DMS53 (cell line): Measurements from ENCODE around the gene NATD1.

Experiments
- DNase-seq: peaks from one replicate; lab custom pipeline; 2025; lab: John Stamatoyannopoulos, UW

NATD1 gene

DNA sequence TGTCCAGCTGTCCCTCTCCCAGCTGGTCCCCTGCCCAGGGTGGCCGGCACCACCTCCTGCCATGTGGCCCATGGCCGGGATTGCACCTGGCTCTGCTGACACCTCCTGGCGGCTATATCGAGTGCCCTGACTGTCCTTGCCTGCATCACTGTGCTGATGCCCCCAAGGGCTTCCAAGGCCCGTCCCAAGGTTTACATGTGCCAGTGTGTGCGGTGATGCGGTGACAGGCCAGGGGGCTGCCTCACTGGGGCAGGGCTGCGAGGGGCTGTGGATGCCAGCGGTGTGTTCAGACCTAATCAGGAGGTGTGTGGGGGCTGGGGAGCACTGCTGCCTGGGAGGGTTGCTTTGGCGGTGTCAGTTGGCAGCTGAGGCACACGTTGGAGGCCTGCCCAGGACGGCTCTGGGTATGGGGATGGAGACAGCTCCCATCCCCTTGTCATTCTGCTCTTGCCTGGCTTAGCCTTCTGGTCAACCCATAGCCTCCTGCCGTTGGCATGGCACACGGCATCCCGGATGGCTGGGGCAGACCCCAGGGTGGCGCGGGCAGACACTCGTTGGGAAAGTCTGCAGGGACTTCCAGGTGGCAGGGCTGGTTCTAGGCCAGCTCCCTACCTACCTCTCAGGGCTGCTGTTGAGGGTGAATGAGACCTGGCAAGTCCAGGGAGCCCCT lies 36.8 kb upstream of the NATD1 start:
- DNase-seq: no peak

DNA sequence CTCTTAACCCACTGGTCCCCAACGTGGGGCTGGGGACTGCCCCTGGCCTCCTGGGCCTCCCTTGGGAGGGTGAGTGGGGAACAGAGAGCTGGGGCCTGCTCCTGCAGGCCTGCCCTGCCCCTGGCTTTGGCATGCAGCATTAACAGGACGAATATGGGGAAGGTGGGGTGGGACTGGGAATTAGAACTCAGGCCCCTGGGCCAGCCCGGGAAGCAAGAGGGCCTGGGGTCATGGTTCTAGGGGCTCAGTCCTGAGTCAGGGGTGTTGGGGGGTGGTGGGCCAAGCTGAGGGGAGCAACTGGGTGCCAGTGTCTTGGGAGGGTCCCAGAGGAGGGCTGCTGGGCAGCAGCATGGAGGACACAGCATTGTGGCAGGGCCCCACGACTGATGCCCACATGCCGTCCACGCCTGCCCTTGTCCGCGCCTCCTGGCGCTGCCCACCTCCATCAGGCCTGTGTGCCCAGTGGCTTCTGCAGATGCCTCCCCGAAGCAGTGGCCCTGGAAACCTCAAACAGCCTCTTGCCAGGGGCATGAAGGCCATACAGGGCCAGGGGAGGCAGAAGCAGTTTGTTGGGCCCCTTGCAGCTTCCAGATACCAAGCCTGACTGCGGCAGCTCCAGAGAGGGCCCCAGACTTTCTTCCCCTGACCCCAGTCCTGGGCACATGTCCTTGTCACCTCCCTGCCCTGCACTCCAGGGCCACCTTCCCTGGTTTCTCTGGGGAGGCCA lies 36.1 kb upstream of the NATD1 start:
- DNase-seq: no peak

DNA sequence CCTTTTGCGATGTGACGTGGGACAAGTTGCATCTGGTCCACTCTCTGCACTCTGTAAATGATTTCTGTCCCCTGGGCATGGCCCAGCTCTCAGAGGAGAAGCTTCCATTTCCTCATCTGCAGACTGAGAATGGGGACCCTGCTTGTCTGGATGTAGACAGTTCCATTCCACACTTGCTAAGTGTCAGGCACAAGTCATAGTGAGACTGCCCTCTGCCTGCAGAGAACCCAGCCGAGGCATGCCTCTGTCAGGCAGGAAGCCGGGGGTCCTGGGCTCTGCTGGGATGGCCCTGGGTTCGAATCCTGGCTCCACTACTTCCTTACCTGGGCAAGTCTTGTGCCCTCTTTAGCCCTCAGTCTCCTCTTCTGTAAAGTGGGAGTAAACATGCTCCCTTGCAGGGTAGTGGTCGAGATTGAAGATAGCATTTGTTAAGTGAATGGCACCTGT lies 35.4 kb upstream of the NATD1 start:
- peak; percentile 77 for DNase-seq

DNA sequence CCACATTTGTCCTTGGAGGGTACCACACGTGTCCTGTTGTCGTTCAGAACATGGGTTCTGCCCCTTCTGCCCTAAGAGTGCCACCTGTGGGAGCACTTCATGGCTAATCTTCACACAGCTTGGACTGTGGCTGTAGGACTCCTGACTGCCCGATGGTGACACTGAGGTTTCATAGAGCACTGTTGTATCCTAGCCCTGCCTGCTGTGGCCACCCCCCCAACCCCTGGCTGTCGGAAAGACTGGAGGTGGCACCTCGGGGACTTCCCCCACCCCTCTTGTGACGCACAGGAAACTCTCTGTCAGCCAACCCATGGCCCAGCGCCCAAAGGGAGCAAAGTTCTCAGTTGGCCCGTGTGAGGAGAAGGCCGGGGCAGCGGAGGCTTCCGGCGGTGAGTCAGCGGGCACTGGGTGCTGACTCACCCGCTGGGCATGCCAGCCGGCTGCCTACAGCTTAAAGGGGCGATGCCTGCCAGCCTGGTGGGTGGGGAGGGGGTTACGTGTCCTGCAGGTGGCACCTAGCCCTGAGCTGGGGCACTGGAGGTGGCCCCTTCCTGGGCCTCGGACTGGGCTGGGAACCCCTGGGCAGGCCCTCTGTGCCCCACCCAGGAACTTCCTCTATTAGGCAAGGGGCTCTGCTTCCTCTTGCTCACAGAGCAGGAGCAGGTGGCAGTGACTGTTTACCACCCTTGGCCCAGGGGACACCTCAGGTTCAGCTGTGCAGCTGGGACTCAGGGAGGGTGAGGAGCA lies 34.7 kb upstream of the NATD1 start:
- DNase-seq: peak; percentile 97

DNA sequence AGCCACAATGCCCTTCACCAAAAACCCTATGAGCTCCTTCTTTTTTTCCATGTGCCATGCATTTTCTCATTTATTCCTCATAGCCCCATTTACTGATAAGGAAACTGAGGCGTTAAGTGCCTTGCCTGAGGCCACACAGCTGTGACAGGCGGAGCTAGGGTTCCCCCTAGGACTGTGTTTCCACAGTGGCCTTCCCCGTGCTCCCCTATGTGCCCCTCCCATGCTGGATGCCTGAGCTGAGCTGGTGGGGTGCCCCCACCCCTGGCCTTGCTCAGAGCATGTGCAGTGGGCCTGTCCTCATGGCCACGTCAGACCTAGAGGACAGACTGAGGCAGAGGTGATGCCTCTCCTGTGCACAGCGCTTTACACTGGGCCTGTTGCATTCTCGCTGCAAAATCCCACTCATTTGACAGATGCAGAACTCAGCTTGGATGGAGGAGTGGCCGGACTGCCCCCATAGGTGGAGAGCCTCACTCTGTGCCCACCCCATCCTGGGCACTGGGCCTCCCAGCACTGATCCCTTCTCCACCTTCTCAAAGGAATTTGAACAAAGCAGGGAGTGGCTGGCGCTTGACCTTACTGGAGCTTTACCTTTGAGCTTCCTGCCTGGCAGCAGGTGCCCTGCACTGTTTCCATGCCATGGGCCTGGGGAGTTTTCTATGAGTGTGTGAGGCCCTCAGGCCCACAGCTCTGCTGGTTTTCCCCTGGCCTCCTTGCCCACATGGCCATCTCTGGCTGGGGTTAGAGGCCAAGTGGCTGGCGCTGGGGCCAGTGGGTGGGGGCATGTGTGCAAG lies 33.9 kb upstream of the NATD1 start:
- DNase-seq: peak; percentile 74

DNA sequence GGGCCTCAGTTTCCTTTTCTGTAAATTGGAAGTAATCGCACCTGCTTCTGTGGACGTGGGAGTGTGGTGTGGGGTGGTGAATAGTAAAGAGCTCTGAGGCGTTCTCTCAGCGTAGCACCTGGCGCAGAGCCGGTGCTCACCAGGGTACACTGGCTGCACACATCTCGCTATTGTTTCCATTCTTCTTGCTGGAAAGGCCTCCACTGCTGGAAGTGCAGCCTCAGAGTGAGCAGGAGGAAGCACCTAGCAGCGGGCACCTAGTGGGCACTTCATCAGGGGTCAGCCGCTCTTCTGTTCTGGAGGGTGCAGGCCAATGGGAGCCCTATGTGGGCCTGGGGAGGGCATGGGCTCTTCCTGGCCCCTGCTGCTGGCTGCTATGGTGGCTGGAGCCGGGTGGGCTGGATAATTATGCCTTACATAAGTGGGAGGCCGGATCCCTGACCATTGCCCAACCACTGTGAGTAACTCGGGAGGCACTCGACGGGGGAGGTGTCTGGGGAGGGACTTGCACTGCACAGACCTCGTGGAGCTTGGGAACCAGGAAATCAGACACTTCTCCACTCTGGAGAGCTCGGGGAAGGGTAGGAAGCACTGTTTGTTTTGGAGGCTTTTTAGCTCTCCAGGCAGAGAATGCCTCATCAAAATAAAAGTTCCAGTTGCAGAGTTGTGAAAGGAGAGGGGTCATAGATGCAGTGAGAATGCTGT lies 33.0 kb upstream of the NATD1 start:
- DNase-seq: peak; percentile 95

DNA sequence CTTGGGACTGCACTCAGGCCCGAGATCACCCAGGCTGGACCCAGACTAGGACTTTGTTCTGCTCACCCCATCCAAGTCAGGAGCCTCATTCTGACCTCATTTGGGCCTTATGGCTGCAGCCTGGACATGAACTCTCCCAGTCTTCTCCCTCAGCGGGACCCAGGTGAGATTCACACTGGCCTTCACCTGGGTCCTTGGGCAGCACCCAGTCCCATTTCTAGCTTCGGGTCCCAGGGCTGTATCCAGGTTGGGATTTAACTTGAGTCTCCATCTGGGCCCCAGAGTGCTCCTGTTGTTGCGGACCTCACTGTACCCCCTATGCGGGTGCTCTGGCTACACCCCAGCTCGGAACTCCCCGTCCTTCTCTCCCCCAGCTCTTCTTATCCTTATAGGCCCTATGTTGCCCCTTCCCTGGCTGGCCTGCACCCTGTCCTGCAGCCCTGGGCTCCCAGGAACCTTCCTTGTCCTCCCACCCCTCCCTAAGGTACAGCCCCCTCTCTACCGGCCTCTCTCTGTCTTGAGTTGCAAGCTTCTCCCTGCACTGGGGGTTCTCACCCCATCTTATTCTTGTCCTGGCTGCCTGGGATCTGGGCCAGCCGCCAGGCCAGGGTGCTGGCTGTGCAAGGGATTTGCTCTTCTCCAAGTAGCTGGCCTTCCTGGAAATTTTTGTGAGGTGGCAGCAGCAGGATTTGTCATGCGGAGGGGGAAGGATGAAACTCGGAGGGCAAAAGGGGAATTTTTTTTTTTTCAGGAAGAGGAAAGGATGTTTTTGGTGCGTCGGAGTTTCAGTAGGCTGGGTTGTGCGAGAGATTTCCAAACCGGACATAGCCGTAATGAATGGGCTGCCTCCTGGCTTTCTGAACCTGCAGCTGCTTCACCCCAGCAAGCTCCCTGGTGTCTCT lies 32.2 kb upstream of the NATD1 start:
- peak; percentile 67 for DNase-seq

DNA sequence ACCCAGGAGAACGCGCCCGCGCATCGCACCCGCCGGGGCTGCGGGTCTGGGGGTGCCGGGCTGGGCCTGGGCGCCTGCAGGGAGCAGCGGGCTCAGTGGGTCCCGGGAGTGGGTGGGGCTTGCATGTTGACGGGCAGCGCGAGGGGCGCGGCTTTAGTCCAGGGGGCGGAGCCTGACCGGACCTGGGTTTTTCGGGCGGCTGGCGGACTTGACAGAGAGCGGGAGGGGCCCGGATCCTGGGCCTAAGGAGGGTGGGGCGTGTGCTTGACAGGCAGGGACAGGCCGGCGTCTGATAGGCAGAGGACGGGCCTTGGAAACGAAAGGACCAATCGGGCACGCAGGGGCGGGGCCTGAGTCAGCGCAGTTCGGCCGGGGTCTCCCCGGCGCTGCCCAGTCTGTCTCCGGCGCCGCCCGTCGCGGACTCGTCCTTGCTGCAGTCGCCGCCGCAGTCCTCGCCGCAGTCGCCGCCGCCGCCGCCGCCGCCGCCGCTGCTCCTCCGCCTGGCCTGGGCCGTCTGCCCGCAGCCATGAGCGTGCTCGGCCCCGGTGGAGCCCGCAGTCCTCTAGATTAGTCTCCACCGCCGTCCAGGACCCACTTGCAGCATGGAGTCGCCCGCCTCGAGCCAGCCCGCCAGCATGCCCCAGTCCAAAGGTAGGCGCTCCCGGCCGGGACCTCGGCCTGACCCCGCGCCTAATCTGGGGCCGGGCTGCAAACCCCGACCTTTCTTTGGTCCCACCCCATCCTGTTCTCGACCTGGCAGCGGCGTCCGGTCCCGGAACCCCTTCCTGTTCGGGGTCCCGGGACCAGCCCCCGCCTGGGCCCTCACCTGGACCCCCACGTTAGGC lies 31.3 kb upstream of the NATD1 start, which contains the start of gene MAP2K3:
MAP2K3 (plus strand) TSS at position 393 of the 845 bp plus-strand sequence; CDS start at position 603, 210 bp downstream.
- DNase-seq: peak; percentile 98

DNA sequence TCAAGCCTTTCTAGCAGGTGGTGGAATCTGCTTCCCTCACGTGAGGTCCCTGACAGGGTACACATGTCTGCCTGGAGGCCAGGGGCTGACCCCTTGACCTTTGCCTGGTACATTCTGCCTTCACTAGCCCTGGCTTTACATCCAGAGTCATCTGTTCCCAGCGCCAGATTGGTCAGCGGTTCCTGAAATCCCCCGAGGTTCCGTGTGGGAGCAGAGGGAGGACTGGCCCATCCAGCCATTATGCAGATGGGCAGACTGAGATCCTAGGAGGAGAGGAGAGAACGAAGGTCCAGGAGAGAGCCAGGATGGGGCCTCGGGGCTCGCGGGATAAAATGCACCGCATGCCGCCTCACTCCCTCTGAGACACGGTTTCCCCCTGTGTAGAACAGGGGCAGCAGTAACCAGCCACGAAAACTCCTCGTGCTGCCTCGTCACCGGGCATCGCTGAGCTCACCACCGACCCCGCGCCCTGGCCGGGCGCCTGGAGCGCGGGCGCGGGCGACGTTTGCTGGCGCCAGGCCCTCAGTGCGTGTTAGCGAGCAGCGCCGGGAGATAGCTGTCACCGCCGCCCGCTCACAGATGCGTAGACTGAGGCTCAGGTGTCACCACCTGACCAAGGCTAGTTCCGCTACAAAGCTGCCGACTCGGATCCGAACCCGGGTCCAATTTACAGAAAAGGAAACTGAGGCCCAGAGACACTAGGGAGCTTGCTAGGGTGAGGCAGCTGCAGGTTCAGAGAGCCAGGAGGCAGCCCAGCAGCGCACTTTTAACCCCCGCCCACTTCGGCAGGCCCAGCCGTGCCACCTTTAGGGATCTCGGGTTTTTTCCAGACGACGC lies 30.5 kb upstream of the NATD1 start:
- peak; percentile 76 for DNase-seq

DNA sequence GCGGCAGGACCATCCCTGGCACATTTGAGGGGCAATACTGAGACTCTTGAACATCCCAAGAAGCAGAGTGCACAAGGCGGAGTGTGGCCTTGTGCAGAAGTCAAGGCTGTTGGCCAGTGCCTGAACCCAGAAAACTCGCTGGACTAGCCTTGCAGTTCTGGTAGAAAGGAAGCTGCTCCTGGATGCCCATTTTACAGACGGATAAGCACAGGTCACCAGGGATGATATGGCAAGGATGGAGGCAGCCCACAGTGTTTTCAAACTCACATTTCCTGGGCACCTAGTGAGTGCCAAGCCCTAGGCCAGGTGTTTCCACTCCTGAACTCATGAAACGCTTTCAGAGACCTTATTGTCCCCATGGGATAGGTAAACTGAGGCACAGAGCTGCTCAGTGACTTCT lies 29.6 kb upstream of the NATD1 start:
- no peak for DNase-seq

DNA sequence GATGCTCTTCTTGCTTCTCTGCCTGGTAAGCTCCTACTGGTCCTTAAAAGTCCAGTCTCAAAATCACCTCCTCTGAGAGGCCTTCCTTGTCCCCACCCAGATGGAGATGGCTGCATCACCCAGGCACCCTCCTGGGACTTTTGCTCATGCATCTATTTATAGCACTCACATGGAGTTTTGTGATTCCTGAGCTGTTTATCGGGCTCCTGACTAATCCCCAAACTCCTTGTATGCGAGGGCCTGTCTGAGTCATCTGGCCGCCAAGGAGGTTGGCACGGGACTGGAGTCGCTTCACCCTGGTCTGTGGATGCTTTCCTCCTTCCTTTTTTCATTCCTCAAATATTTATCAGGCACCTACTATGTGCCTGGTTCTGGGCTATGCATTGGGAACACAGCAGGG lies 29.0 kb upstream of the NATD1 start:
- DNase-seq: no peak

DNA sequence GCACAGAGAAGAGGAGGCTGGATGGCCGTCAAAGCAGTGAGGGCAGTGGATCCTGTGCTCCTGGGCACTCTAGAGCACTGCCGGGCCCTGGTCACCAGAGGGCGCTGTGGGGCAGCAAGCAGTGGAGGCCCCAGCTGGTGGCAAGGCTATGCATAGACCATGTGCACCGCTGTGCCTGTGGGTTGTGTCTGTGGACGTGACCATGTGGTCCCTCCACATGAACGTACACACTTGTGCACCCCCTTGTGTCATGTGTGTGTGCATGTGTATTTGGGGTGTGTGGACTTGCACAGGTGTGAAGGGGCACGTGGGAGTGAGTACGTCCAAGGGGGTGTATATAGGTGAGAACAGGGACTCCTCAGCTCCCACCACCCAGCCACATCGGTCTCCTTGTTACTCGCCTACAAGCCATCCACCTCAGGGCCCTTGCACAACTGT lies 26.9 kb upstream of the NATD1 start:
- peak; percentile 85 for DNase-seq

DNA sequence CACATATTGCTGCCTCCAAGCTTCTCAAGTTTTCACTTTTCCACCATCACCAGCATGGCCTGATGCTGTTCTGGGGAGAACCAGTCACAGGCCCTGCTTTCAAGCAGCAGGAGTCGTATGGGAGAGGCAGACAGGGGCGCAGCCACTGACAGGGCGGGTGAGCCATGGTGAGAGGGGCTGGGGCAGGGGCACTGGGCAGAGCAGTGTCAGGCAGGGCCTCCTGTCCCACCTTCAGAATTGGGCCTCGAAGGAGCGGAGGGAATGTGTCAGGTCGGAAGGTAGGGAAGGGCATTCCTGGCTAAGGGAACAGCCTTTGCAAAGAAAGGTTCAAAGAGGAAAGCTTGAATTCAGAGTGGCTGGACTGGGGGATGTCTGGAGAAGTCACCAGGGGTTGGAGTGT lies 26.4 kb upstream of the NATD1 start:
- no peak for DNase-seq

DNA sequence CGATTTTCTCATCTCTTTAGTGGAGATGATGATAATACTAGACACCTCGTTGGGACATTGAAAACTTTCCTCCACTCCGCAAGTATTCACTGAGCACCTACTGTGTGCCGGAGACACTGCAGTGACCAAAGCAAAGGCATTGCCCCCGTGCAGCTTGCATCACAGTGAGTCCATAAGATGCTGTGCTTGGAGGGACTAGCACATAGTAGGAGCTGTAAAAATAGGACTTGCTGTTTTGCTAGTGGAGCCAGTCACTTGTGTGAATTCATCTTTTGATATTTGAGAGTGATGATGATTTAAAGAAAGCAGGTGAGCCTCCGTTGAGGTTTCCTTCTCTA lies 26.0 kb upstream of the NATD1 start:
- no peak for DNase-seq

DNA sequence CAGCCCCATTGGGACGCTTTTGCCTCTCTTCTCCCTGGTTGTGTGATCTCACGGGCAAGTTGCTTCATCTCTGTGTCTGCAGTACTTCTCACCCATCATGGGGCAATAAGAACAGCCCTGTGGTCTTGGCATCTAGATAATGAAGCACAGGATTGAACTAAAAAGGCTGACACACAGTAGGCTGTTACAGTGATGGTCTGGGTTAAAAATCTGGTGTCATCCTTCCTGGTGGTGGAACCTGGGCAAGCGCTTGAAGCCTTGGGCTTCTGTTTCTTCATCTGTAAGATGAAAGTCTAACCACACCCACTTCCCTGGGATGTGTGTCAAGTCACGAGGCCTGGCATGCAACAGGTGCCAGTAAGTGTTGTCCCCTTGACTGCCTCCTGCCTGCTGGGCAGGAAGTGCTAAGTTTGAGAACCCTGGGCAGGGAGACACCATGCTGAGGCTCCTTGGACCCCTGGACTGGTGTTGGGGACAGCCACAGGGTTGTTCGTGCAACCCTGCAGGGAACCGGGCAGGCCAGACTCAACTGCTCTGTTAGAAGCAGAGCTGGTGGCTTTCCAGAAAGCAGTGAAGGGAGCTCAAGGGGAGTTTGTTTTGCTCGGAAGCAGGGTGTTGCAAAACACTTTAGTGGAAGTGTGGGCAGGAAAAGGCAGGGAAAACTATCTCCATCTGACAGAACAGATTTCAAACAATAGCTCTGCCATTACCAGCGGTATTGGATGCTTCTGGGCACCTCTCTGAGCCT lies 25.4 kb upstream of the NATD1 start:
- DNase-seq: peak; percentile 19

DNA sequence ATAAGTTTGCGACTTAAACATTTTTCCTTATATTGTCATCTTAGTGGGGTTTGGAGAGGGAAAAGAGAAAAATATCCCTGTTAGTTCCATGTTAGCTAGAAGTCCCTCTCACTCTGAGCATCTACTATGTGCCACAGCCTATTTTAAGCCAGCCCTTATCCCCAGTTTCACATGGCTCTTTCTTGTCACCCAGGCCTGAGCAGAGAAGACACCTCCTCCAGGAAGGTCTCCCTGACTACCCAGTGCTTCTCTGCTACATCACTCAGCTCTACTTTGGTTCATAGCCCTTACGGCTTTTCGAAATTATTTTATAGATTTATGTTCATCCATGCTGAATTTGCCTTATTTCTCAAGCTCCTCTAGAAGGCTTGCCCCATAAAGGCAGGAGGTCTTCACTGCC lies 24.1 kb upstream of the NATD1 start:
- DNase-seq: no peak

DNA sequence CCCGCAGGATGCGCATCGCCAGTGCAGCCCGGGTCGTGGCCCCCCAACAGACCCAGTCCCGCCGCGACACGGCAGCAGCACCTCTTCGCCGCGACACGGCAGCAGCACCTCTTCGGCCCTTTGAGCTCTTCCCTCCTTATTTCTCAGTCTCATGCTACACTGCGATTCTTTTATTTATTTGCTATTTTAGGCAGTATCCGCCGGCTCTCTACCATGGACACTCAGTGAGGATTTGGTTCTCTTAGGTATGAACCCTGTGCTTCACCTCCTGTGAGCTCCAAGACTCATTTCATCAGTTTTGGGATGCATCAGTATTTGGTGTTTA lies 23.0 kb upstream of the NATD1 start:
- no peak for DNase-seq
